Measurements from ENCODE around the gene XRRA1.

Gene XRRA1

GRCh38 chr11:74936087-74936486, 12.8 kb downstream of the XRRA1 start (continued):
- TF ChIP-seq MYNN (tag by site-specific recombination; IDR thresholded peaks at IDR 0.05; ENCODE audit: borderline replicate concordance) (no peak), ZNF16 (tag by site-specific recombination; IDR thresholded peaks at IDR 0.05; ENCODE audit: low read depth) (no peak)

DNA sequence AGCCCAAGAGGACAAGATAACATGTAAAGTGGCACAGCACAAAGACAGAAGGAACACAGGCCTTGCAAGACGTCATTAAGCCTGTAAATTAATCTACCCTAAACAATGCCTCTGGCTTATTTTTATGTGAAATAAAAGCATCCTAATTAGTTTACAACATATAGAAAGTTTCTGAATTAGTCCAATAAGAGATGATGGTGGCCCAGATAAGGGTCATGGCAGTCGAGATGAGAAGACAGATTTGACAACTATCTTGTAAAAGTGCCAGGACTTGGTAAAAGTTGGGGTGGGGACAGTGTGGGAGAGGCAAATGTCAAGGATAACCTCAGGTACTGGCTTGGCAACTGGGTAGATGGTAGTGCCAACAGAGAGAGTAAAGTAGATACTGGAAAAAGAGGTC, 13.6 kb downstream of the XRRA1 start:
- POLR2A ChIA-PET: no interaction called here
- CTCF ChIA-PET: no interaction called here

GRCh38 chr11:74933765-74934164, 15.1 kb downstream of the XRRA1 start:
- H3K36me3 ChIP-seq (ENCODE audit: control insufficient read depth in 2 of 2, insufficient read depth in 1 of 2, low read length in 2 of 2): peaks cover 0 to 47% of the 10 kb centered on the region in 2 experiments; a peak in 1 of 3 replicates
- H3K4me3 ChIP-seq (ENCODE audit: low read depth, low read length): no peak overlapping the region
- no peaks in the 10 kb centered on the region for H3K4me1 ChIP-seq (ENCODE audit: control insufficient read depth, insufficient read depth, low read length)
- H3K9me3 ChIP-seq (ENCODE audit: control insufficient read depth, insufficient read depth, low read depth, low read length): no peaks in the 10 kb centered on the region
- ChIA-PET CTCF (interaction anchor here (0.6 to 1.0 kb wide), 2 partner anchors 271 to 454 kb away, joined by 3 read pairs; no protein-coding TSS in a partner anchor), POLR2A (interaction anchor here (0.7 kb wide), 1 partner anchor 138 kb away, joined by 4 read pairs; no protein-coding TSS in a partner anchor)
- no peak overlapping the region for H3K27ac ChIP-seq (ENCODE audit: extremely low read depth, low read depth, low read length)
- TF ChIP-seq AEBP2 (tag by site-specific recombination; IDR thresholded peaks at IDR 0.05; ENCODE audit: borderline replicate concordance) (no peak), BCL11A (tag by site-specific recombination; IDR thresholded peaks at IDR 0.05; ENCODE audit: low read depth) (no peak), KLF8 (tag by site-specific recombination; IDR thresholded peaks at IDR 0.05) (no peak), MYNN (tag by site-specific recombination; IDR thresholded peaks at IDR 0.05; ENCODE audit: borderline replicate concordance) (no peak), ZNF10 (tag by site-specific recombination; IDR thresholded peaks at IDR 0.05) (no peak), ZNF155 (tag by site-specific recombination; IDR thresholded peaks at IDR 0.05) (no peak), KLF7 (tag by site-specific recombination; IDR thresholded peaks at IDR 0.05; ENCODE audit: borderline replicate concordance) (no peak), ZNF560 (tag by site-specific recombination; IDR thresholded peaks at IDR 0.05; ENCODE audit: borderline replicate concordance) (no peak), ZNF221 (tag by site-specific recombination; IDR thresholded peaks at IDR 0.05; ENCODE audit: borderline replicate concordance) (no peak), YY2 (tag by site-specific recombination; IDR thresholded peaks at IDR 0.05) (no peak), ZNF513 (tag by site-specific recombination; IDR thresholded peaks at IDR 0.05) (no peak)
- TF ChIP-seq, protein P1, sequence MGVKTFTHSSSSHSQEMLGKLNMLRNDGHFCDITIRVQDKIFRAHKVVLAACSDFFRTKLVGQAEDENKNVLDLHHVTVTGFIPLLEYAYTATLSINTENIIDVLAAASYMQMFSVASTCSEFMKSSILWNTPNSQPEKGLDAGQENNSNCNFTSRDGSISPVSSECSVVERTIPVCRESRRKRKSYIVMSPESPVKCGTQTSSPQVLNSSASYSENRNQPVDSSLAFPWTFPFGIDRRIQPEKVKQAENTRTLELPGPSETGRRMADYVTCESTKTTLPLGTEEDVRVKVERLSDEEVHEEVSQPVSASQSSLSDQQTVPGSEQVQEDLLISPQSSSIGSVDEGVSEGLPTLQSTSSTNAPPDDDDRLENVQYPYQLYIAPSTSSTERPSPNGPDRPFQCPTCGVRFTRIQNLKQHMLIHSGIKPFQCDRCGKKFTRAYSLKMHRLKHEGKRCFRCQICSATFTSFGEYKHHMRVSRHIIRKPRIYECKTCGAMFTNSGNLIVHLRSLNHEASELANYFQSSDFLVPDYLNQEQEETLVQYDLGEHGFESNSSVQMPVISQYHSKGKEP (tag by site-specific recombination; IDR thresholded peaks at IDR 0.05): no peak

More for the DNA sequence above, 13.6 kb downstream of the XRRA1 start:
- no peak for TF ChIP-seq PRDM1 (tag by site-specific recombination; IDR thresholded peaks at IDR 0.05)
- TF ChIP-seq ZBTB49 (tag by site-specific recombination; IDR thresholded peaks at IDR 0.05; ENCODE audit: low read depth): no peak
- no peak for TF ChIP-seq MYNN (tag by site-specific recombination; IDR thresholded peaks at IDR 0.05; ENCODE audit: borderline replicate concordance)
- TF ChIP-seq ZNF600 (tag by site-specific recombination; IDR thresholded peaks at IDR 0.05): no peak
- no peak for TF ChIP-seq GLIS1 (tag by site-specific recombination; IDR thresholded peaks at IDR 0.05)
- TF ChIP-seq ZNF791 (tag by site-specific recombination; IDR thresholded peaks at IDR 0.05): no peak
- TF ChIP-seq ZFP37 (tag by site-specific recombination; IDR thresholded peaks at IDR 0.05): no peak
- no peak for TF ChIP-seq ZNF561 (tag by site-specific recombination; IDR thresholded peaks at IDR 0.05; ENCODE audit: borderline replicate concordance)
- TF ChIP-seq AEBP2 (tag by site-specific recombination; IDR thresholded peaks at IDR 0.05; ENCODE audit: borderline replicate concordance): no peak
- TF ChIP-seq ZBTB1 (tag by site-specific recombination; IDR thresholded peaks at IDR 0.05): no peak
- no peak for TF ChIP-seq ZNF48 (tag by site-specific recombination; IDR thresholded peaks at IDR 0.05)
- TF ChIP-seq ZNF623 (tag by site-specific recombination; IDR thresholded peaks at IDR 0.05): no peak
- no peak for TF ChIP-seq ZNF580 (tag by site-specific recombination; IDR thresholded peaks at IDR 0.05)
- TF ChIP-seq GLI2 (tag by site-specific recombination; IDR thresholded peaks at IDR 0.05; ENCODE audit: borderline replicate concordance, low read depth): no peak
- no peak for TF ChIP-seq ZNF211 (tag by site-specific recombination; IDR thresholded peaks at IDR 0.05; ENCODE audit: low read depth)
- no peak overlapping the region for H3K27ac ChIP-seq (ENCODE audit: extremely low read depth, low read depth, low read length)
- H3K36me3 ChIP-seq (ENCODE audit: control insufficient read depth in 2 of 2, insufficient read depth in 1 of 2, low read length in 2 of 2): peaks cover 0 to 50% of the 10 kb centered on the region in 2 experiments; a peak in 1 of 3 replicates
- H3K9me3 ChIP-seq (ENCODE audit: control insufficient read depth, insufficient read depth, low read depth, low read length): no peaks in the 10 kb centered on the region
- no peaks in the 10 kb centered on the region for H3K4me1 ChIP-seq (ENCODE audit: control insufficient read depth, insufficient read depth, low read length)
- H3K4me3 ChIP-seq (ENCODE audit: low read depth, low read length): no peak overlapping the region

Measured in HEK293 (cell line).